Endothelial cell of umbilical vein (primary cell): ENCODE data around the gene DDX17.

Source experiments
- EZH2 ChIP-seq: IDR thresholded peaks from 2 replicates; pipeline ENCODE4 v1.6.1; 2012; ENCODE audit warnings: borderline replicate concordance, low read depth, mild to moderate bottlenecking, moderate library complexity, low read length, inconsistent platforms; ENCODE audit not compliant: severe bottlenecking
- JUN ChIP-seq: IDR thresholded peaks from 2 replicates; pipeline ENCODE4 v1.6.1; 2011; ENCODE audit warnings: borderline replicate concordance, low read depth; ENCODE audit not compliant: insufficient read length, insufficient read depth
- POLR2A ChIP-seq: IDR thresholded peaks from 2 replicates; pipeline ENCODE4 v1.6.1; 2012; ENCODE audit warnings: low read depth, mild to moderate bottlenecking, control low read depth, low read length
- TF ChIP-seq, protein P1 (sequence below), 2 donors: IDR thresholded peaks; 1 replicate in 1 of 2; 2 replicates in 1 of 2; pipeline ENCODE4 v1.5.1; 2011; ENCODE audit warnings: low read length in 2 of 2, mild to moderate bottlenecking in 2 of 2, moderate library complexity in 2 of 2, control low read depth in 1 of 2, inconsistent platforms in 1 of 2, low read depth in 1 of 2; ENCODE audit not compliant: insufficient read depth in 1 of 2; ENCODE audit errors: extremely low read depth in 1 of 2

DNA sequence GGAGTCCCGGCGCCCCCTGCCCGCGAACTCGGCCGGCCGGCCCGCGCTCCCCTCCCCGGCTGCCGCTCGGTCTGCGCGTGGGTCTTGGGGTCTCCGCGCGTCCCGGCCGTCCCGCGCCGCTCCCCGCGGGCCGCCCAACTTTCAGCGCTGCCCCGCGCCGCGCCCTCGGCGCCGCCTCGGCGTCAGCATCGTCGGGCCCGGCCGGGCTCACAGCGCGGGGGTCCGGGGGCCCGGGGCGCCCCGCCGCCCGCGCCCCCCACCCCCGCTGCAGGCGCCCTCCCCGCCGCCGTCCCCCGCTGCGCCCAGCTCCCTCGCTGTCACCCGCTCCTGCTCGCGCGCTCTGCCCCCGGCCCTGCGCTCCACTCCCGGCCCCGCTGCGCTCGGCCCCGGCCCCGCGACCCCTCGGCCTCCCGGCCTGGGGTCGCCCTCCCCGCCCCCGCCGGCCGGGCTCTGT lies 51.0 kb downstream of the DDX17 start, which contains the start of gene KCNJ4:
- TF ChIP-seq, protein P1, sequence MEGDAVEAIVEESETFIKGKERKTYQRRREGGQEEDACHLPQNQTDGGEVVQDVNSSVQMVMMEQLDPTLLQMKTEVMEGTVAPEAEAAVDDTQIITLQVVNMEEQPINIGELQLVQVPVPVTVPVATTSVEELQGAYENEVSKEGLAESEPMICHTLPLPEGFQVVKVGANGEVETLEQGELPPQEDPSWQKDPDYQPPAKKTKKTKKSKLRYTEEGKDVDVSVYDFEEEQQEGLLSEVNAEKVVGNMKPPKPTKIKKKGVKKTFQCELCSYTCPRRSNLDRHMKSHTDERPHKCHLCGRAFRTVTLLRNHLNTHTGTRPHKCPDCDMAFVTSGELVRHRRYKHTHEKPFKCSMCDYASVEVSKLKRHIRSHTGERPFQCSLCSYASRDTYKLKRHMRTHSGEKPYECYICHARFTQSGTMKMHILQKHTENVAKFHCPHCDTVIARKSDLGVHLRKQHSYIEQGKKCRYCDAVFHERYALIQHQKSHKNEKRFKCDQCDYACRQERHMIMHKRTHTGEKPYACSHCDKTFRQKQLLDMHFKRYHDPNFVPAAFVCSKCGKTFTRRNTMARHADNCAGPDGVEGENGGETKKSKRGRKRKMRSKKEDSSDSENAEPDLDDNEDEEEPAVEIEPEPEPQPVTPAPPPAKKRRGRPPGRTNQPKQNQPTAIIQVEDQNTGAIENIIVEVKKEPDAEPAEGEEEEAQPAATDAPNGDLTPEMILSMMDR (IDR thresholded peaks at IDR 0.05; ENCODE audit: extremely low read depth in 1 of 2, insufficient read depth in 1 of 2, low read depth in 1 of 2, low read length in 2 of 2): no peak
- TF ChIP-seq EZH2 (peak; percentile 54), JUN (no peak), POLR2A (no peak)
